ENCODE data around the gene TSPAN11. TPM values are rescaled to one million over a fixed set of nuclear protein-coding genes. Genes with fewer than 3 reads are reported as not detected.
"Not testable (repeated sequence)": the region's sequence is repeated elsewhere in the genome, so short reads cannot be mapped to it uniquely, and the experiment has no call there.

Gene TSPAN11
- total RNA-seq, 1 donor from 2014 or later: 0.16 TPM

DNA sequence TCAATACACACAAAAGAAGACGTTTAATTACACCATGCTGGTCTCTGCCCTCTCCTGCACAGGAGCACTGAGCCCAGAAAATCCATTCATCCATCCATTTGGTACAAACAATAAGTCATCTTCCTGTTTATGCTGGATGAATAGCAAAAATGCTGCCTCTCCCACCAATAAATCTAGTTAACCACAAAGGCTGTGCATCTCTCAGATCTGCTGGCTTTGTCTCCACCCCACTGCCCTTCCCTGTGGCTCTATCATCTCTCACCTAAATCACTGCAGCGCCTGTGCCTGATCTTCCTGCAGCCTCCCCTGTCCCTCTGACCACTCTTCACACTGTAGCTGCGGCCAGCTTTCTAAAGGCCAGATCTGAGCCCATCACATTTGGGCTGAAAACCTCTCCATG, 74.2 kb downstream of the TSPAN11 start:
- DNase-seq (ENCODE audit: low read depth): no peak

DNA sequence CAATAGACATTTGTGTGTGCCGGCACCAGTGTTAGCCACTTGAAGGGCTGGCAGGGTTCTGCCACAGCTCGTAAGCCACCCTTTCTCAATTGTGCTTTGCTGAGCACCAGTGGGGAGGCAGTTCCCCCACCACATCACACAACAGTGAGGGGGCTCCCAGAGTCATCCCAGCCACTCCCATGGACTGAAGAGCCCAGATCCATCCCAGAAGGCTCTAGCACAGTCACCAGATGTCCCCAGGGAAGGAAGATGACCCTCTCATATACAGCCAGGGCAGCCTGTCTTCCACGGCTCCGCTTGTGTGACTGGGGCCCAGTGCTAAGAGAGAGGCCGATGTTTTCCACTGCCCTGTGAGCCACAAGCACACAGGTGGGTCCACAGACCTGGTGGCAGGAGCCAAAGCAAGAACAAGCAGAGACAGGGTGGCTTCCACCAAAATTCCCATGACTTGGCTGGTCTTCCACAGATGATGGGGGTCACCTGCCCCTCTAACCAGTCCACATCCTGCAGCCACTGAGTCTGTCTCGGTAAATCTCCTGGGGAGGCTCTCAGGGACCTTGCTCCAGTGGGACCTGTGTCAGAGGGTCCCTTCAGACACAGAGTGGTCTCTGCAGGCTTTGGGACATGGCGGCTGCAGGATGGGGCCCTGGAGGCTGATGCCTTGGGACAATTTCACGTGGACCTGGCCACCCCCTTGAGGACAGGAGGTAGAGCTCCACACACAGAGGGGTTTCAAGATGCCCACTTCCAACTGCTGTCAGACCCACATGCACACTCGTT, 75.2 kb downstream of the TSPAN11 start:
- no peak for DNase-seq (ENCODE audit: low read depth)

GRCh38 chr12:31002361-31002725, 75.8 kb downstream of the TSPAN11 start:
- peak; percentile 80 for DNase-seq (ENCODE audit: low read depth)

GRCh38 chr12:31002999-31003398, 76.5 kb downstream of the TSPAN11 start:
- DNase-seq (ENCODE audit: low read depth): no peak

DNA sequence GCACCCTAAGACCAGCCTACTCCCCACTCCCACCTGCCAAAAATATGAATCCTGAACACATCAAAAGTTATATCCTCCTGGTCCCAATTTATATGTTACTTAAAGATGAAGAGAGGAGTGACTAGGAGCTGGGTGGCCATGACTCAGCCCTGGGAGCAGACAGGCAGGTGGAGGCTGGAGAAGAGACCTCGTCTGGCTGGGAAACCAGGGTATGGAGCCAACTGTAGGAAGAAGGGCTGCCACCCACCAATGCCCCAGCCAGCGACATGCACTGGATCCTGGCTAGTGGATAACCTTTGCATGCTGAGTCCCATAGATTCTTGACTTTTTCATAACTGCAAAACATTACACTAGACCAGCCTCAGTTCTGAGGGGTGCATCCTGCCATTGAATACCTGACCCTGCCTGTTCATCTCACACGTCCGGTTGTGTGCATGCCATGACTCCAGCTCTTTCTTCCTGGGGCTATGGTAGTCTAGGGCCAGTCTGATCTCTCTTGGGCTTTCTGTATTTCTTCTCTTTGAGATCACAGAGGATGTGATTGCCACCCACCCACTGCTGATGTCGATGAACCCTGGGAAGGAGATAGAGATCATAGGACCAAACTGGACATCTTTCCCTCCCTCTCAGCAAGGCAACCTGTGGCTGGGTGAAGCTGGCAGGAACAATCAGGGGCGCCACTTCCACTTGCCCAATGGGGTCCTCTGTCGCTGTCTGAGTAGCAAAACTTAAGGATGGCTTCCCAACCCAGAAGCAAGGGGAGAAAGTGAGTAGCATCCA, 77.5 kb downstream of the TSPAN11 start:
- DNase-seq (ENCODE audit: low read depth): no peak

- no peak for DNase-seq (ENCODE audit: low read depth)
These were observed 78.1 kb downstream of the TSPAN11 start for GRCh38 chr12:31004666-31005065.

DNA sequence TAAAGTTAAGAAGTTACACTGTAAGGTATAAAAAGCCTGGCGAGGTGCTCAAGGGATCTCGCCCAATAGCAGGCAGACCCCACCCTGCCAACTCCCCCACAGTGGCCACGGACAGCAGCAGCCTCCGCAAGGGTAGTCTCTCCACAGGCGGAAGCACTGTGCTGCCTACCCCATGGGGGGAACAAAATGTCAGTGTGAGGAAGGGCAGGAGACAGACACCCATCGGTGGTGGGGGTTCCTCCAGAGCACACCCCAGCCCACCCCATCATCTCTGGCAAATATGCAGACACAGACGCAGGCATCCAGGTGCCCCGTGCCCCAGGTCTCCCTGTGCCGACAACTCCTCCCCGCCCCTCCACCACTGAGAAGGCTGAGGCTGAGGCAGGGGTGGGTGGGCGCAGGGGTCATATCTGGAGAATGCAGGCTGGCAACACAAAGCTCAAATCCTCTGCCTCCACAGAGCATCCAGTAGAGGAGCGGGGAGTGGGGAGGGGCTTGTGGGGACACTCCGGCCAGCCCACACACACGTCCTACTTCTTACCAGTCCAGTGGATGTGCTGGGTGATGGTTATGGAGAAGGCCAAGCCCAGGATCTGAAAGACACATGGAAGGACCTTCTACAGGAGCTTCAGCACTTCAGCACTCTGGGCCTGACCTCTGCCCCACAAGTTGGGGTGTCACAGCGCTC, 78.9 kb downstream of the TSPAN11 start:
- DNase-seq (ENCODE audit: low read depth): no peak

- peak; percentile 99 for DNase-seq (ENCODE audit: low read depth)
These were observed 79.4 kb downstream of the TSPAN11 start for GRCh38 chr12:31005944-31006361.

GRCh38 chr12:31006416-31007152, 80.0 kb downstream of the TSPAN11 start:
- no peak for DNase-seq (ENCODE audit: low read depth)

DNA sequence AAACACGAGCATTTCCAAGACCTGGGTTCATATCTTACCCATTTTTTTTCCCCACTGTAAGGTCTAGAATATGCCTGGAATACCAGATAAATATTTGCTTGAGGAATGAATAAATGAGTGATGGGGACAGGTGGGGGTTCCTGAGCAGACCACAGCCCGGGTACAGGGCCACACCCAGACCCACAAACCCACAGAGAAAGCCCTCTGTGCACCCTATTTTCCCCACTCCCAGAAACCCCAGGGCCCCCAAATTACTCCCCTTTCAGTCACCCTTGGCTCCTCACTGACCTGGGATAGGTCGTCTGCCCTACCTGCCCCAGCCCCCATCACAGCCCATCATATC, 80.6 kb downstream of the TSPAN11 start:
- DNase-seq (ENCODE audit: low read depth): peak; percentile 64

DNA sequence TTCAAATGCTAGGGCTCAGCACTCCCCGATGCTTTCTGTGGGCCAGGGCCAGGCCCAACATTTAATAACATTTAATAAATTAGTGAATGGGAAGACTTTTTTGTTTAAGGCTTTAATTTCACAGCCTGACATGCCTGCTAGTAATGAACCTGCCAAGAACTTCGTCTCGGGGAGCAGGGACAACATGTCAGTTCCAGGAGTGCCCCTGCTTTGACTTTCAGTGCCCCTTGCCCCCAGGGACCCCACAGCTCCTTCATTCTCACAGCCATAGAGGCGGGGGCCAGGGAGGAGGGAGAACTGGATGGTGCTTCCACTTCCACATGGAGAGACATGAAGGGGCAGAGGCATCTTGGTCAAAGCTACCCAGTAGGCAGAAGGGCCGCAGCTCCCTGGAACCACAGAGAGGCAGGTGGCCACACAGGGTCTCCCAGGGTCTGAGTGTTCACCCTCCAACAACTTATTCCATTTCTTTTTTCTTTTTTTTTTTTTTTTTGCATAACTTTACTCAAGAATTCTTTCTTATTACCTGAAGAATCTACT, 81.2 kb downstream of the TSPAN11 start:
- DNase-seq (ENCODE audit: low read depth): no peak

- DNase-seq (ENCODE audit: low read depth): no peak
These were observed 81.8 kb downstream of the TSPAN11 start for GRCh38 chr12:31008241-31008761.

DNA sequence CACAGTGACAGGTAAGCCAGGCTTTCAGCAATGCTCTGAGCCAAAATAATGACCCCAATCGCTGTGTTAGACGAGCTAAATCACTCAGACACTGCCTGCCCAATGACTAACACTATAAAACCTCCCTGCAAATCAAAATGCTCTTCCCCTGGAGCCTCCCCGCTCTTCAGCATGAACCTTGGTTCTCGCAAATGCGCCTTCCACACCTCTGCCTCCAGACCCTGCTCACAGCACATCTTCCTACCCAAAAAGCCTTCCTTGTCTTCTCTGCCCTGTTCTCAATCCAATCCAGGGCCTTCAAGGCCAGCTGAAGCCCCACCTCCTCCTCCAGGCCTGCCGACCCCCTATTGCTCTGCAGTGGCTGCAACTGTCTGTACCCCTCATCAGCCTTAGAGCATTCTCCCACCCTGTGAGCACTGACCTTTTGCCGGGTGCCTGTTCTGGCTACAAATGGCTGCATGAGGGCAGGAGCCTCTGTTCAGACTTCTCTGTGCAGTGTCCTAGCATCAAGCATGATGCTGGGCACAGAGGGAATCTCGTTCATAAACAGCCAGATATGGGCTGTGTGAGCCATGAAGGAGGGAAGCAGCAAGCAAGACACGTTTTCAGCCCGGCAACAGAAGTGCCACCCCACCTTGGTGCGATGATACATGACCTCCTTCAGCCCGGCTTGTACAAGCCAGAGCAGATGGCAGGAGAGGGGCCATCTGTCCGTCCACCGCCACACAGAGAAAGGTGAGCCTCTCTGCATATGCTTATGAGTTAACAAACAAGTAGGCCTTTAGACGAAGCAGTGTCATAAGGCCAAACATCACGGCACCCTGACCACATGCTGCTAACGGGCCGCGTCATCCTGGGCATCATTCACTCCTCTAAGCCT, 82.7 kb downstream of the TSPAN11 start:
- no peak for DNase-seq (ENCODE audit: low read depth)

DNA sequence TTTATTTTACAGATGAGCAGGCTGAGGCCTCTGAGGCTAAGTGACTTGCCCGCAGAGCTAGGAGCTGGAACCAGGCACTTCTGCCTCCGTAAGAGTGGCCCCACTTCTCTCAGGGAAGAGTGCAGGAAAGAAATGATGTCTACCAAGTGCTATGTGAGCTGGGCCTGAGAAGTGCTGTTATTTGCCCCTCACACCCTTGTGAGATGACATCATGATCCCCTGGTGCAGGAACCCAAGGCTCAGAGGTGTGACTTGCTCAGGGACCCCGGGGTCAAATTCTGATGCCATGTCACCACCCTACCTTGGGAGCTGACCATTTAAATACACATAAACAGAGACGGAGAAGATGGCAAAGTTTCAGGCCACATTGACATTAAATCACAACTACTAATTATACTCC, 83.4 kb downstream of the TSPAN11 start:
- DNase-seq (ENCODE audit: low read depth): no peak

DNA sequence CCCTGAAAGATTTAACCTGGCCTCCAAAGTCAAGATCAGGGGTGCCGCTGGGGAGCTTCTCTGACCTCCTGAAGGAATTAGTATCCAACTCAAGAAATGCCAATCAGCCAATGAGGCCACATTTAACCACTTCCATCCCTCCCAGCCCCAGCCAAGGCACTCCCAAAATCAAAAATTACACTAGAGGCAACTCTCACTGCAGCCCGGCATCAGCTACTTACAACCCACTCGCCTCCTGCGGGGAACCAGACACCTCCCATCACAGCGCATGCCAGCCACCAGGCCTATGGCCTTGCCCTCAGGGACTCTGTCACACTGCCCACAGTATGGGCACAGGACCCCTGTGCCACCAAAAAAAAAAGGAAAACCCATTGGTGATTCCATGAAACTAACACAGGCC, 84.8 kb downstream of the TSPAN11 start:
- DNase-seq (ENCODE audit: low read depth): no peak

GRCh38 chr12:31011746-31012566, 85.4 kb downstream of the TSPAN11 start:
- peak; percentile 27 for DNase-seq (ENCODE audit: low read depth)

DNA sequence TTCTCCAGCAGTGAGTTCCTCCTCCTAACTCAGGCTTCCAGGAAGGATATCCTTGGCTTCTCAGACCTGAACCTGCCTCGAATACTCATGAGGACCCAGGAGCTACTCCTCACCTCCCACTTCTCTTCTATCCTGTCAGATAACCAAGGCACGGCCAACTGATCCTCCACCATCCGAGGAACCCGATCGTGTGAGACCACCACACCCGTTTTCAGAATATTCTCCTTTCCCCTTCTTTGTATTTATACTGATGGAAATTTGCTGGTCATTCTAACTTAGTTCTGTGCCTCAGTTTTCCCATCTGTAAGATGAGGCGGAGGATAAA, 86.0 kb downstream of the TSPAN11 start:
- DNase-seq (ENCODE audit: low read depth): not testable (repeated sequence)

DNA sequence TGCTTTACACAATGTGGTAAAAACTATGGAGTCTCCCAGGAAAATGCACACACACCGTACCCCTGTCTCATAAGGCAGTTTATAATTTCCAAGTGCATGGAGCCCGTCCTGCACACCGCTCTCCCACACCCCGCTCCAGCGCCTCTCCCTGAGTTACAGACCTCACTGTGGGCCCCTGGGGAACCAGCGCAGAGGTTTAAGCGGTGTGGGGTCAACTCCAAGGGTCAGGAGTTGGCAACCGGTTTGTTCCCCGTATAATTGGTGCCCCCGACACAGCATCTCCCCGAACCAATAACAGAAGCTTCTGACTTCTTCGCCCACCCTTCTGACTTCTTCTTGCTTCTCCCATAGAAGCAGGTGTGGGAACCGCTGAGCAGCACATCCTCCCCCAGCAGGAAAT, 88.7 kb downstream of the TSPAN11 start:
- no peak for DNase-seq (ENCODE audit: low read depth)

DNA sequence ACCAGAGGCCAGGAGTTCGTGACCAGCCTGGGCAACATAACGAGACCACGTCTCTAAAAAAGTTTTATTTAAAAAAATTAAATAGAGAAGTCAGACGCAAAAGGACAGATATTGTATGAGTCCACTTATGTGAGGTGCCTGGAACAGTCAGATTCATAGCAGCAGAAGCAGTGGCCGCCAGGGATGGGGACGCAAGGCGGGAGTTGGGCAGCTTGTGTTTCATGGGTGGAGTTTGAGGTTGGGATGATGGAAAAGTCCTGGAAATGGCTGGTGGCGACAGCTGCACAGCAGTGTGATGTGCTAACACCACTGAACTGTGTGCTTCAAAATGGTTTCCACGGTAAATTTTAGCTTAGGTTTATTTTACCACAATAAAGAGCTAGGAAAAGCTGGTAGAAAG, 89.5 kb downstream of the TSPAN11 start:
- DNase-seq (ENCODE audit: low read depth): peak; percentile 90
